Measurements from ENCODE around the gene KCNIP1.

GRCh38 chr5:170546282-170546681 lies 42.5 kb downstream of the KCNIP1 start:
- TF ChIP-seq CTCF (IDR thresholded peaks at IDR 0.05): no peak
- no peak for TF ChIP-seq POLR2AphosphoS5 (IDR thresholded peaks at IDR 0.05)
- no peak for TF ChIP-seq POLR2A (IDR thresholded peaks at IDR 0.05)
- TF ChIP-seq EP300 (IDR thresholded peaks at IDR 0.05): no peak

Data from gastroesophageal sphincter (tissue), 3 donors.